GOT3 (cell line): Measurements from ENCODE around the gene FAM83D.
"Not testable (repeated sequence)": the region's sequence is repeated elsewhere in the genome, so short reads cannot be mapped to it uniquely, and the experiment has no call there.

Experiments used
- DNase-seq: peaks from one replicate; lab custom pipeline; 2025; ENCODE audit warnings: mixed read lengths; lab: John Stamatoyannopoulos, UW

FAM83D gene

GRCh38 chr20:38963745-38964144, 37.5 kb downstream of the FAM83D start:
- no peak for DNase-seq

- DNase-seq, result no peak
These were observed 39.0 kb downstream of the FAM83D start for GRCh38 chr20:38965264-38965663.

- no peak for DNase-seq
These were observed 41.9 kb downstream of the FAM83D start for GRCh38 chr20:38968090-38968489.

GRCh38 chr20:38969708-38970107, 43.5 kb downstream of the FAM83D start:
- DNase-seq, result no peak

GRCh38 chr20:38970302-38970701, 44.1 kb downstream of the FAM83D start:
- no peak for DNase-seq

GRCh38 chr20:38973107-38973506, 46.9 kb downstream of the FAM83D start:
- DNase-seq, result no peak

GRCh38 chr20:38973645-38974044, 47.4 kb downstream of the FAM83D start:
- no peak for DNase-seq

- no peak for DNase-seq
These were observed 49.4 kb downstream of the FAM83D start for GRCh38 chr20:38975539-38976120.

- no peak for DNase-seq
These were observed 53.2 kb downstream of the FAM83D start for GRCh38 chr20:38979434-38979833.

- no peak for DNase-seq
These were observed 53.6 kb downstream of the FAM83D start for GRCh38 chr20:38979842-38980241.

GRCh38 chr20:38982291-38982690, 56.1 kb downstream of the FAM83D start:
- no peak for DNase-seq

GRCh38 chr20:38985060-38985459, 58.8 kb downstream of the FAM83D start:
- no peak for DNase-seq

- DNase-seq, result no peak
These were observed 59.5 kb downstream of the FAM83D start for GRCh38 chr20:38985603-38986170.

GRCh38 chr20:38986663-38987062, 60.4 kb downstream of the FAM83D start:
- DNase-seq, result no peak

GRCh38 chr20:38987777-38988176, 61.6 kb downstream of the FAM83D start:
- DNase-seq, result no peak

- DNase-seq, result no peak
These were observed 64.5 kb downstream of the FAM83D start for GRCh38 chr20:38990728-38991127.

- DNase-seq, result no peak
These were observed 65.8 kb downstream of the FAM83D start for GRCh38 chr20:38991814-38992704.

GRCh38 chr20:38995536-38996044, 69.4 kb downstream of the FAM83D start:
- DNase-seq, result no peak

GRCh38 chr20:38996866-38997265, 70.6 kb downstream of the FAM83D start:
- not testable (repeated sequence) for DNase-seq

- DNase-seq, result no peak
These were observed 71.4 kb downstream of the FAM83D start for GRCh38 chr20:38997622-38998021.

GRCh38 chr20:38999217-38999616, 73.0 kb downstream of the FAM83D start:
- no peak for DNase-seq

GRCh38 chr20:38999965-39000910, 74.0 kb downstream of the FAM83D start:
- DNase-seq, result no peak
